SK-N-SH (cell line): Measurements from ENCODE around the gene PFKFB3. TPM values are rescaled to one million over a fixed set of nuclear protein-coding genes. Genes with fewer than 3 reads are reported as not detected.
A peak's percentile ranks its signal among the peaks of the same experiment; 100 is the strongest.

Experiments used
- CTCF ChIA-PET: fragments of 300-600, 350-600 bp; formaldehyde crosslinking; extraction: SDS; loops from one replicate; lab custom pipeline; 2021; lab: Yijun Ruan, JAX
- POLR2A ChIA-PET: fragments of 350-600 bp; sonication (Branson Sonifier 250); formaldehyde crosslinking; extraction: SDS; loops from one replicate; lab custom pipeline; 2020; ENCODE audit warnings: antibody characterized with exemption, inconsistent platforms; lab: Yijun Ruan, JAX
- DNase-seq: peaks from one replicate; pipeline ENCODE4 v3.0.0; 2012
- H2AFZ ChIP-seq: fragments of 200-600 bp; sonication (generic); 2 replicates; pipeline ENCODE4 v1.8.1; 2016; ENCODE audit warnings: antibody characterized with exemption, mild to moderate bottlenecking, low read depth
- H3F3A ChIP-seq: fragments of 200-600 bp; sonication (generic); replicated peaks from 2 replicates; pipeline ENCODE3; 2016; ENCODE audit warnings: antibody characterized with exemption, mild to moderate bottlenecking; ENCODE audit not compliant: insufficient read depth
- H3K27ac ChIP-seq, 2 experiments: fragments of 200-500 bp in 1 of 2; fragments of 200-600 bp in 1 of 2; sonication (Bioruptor generic) in 1 of 2; sonication (generic), shearing (Covaris generic) in 1 of 2; 2 replicates each; pipeline versions ENCODE4 v1.5.1 to v1.6.1; 2014 to 2016; ENCODE audit warnings: low read depth in 2 of 2, inconsistent platforms in 1 of 2, low read length in 1 of 2, mild to moderate bottlenecking in 1 of 2, mixed read lengths in 1 of 2
- H3K27me3 ChIP-seq: fragments of 200-600 bp; sonication (generic), shearing (Covaris generic); 2 replicates; pipeline ENCODE4 v1.6.1; 2016; ENCODE audit warnings: mixed run types; ENCODE audit not compliant: insufficient read depth
- H3K36me3 ChIP-seq, 2 experiments: fragments of 200-500 bp in 1 of 2; fragments of 200-600 bp in 1 of 2; sonication (Bioruptor generic) in 1 of 2; sonication (generic) in 1 of 2; replicated peaks in 1 of 2; 2 replicates each; pipeline versions ENCODE3 to v1.5.1; 2014 to 2016; ENCODE audit warnings: low read length in 1 of 2, mild to moderate bottlenecking in 1 of 2; ENCODE audit not compliant: insufficient read depth in 2 of 2, control insufficient read depth in 1 of 2
- H3K4me1 ChIP-seq, 2 experiments: fragments of 200-500 bp in 1 of 2; fragments of 200-600 bp in 1 of 2; sonication (Bioruptor generic) in 1 of 2; sonication (generic), shearing (Covaris generic) in 1 of 2; 2 replicates each; pipeline versions ENCODE4 v1.5.1 to v1.6.1; 2014 to 2016; ENCODE audit warnings: low read depth in 1 of 2, low read length in 1 of 2, mixed run types in 1 of 2; ENCODE audit not compliant: insufficient read depth in 2 of 2, control insufficient read depth in 1 of 2
- H3K4me2 ChIP-seq: fragments of 200-600 bp; sonication (generic), shearing (Covaris generic); 2 replicates; pipeline ENCODE4 v1.6.1; 2017; ENCODE audit warnings: mixed run types
- H3K4me3 ChIP-seq, 2 experiments: fragments of 200-500 bp in 1 of 2; fragments of 200-600 bp in 1 of 2; sonication (Bioruptor generic) in 1 of 2; sonication (generic), shearing (Covaris generic) in 1 of 2; 2 replicates each; pipeline versions ENCODE4 v1.5.1 to v1.8.1; 2014 to 2016; ENCODE audit warnings: low read depth in 2 of 2, inconsistent platforms in 1 of 2, low read length in 1 of 2, mild to moderate bottlenecking in 1 of 2, mixed read lengths in 1 of 2, moderate library complexity in 1 of 2
- H3K79me2 ChIP-seq: fragments of 200-600 bp; sonication (generic); 2 replicates; pipeline ENCODE4 v1.8.1; 2017; ENCODE audit warnings: mild to moderate bottlenecking; ENCODE audit not compliant: insufficient read depth
- H3K9ac ChIP-seq: fragments of 200-600 bp; sonication (generic); 2 replicates; pipeline ENCODE4 v1.6.1; 2017; ENCODE audit warnings: mixed run types
- H3K9me2 ChIP-seq: fragments of 200-600 bp; sonication (generic); 2 replicates; pipeline ENCODE4 v1.6.1; 2017; ENCODE audit warnings: mixed run types
- H3K9me3 ChIP-seq: fragments of 200-600 bp; sonication (generic); 2 replicates; pipeline ENCODE4 v1.6.1; 2017; ENCODE audit warnings: mixed run types, mild to moderate bottlenecking, moderate library complexity
- H4K20me1 ChIP-seq: fragments of 200-600 bp; sonication (generic); 2 replicates; pipeline ENCODE4 v1.6.1; 2017; ENCODE audit warnings: mild to moderate bottlenecking, mixed run types; ENCODE audit not compliant: insufficient read depth
- ELF1 ChIP-seq: IDR thresholded peaks from 2 replicates; pipeline ENCODE4 v1.4.0; 2012
- EP300 ChIP-seq, 2 experiments: IDR thresholded peaks; 2 replicates each; pipeline versions ENCODE4 v1.4.0 to v1.6.1; 2012; ENCODE audit warnings: borderline replicate concordance in 1 of 2, low read depth in 1 of 2, low read length in 1 of 2
- EZH2phosphoT487 ChIP-seq: fragments of 200-600 bp; sonication (generic); IDR thresholded peaks from 2 replicates; pipeline ENCODE4 v1.6.1; 2017; ENCODE audit warnings: low read depth, mixed run types, mild to moderate bottlenecking, antibody characterized with exemption, moderate library complexity, borderline replicate concordance
- FOSL2 ChIP-seq: IDR thresholded peaks from 2 replicates; pipeline ENCODE4 v1.4.0; 2012; ENCODE audit warnings: low read depth, mild to moderate bottlenecking, moderate library complexity, borderline replicate concordance
- FOXJ3 ChIP-seq: sonication (generic); formaldehyde crosslinking; IDR thresholded peaks from 2 replicates; pipeline ENCODE4 v1.5.1; 2020; ENCODE audit warnings: mild to moderate bottlenecking, missing genetic modification reagents
- GATA2 ChIP-seq: sonication (generic); formaldehyde crosslinking; IDR thresholded peaks from 2 replicates; pipeline ENCODE4 v1.5.0; 2020; ENCODE audit warnings: mild to moderate bottlenecking, missing genetic modification reagents
- JUND ChIP-seq: IDR thresholded peaks from 2 replicates; pipeline ENCODE4 v1.4.0; 2012
- MEF2A ChIP-seq: IDR thresholded peaks from 2 replicates; pipeline ENCODE4 v1.4.0; 2012; ENCODE audit warnings: low read depth, borderline replicate concordance
- MXI1 ChIP-seq: IDR thresholded peaks from 2 replicates; pipeline ENCODE4 v1.6.1; 2012; ENCODE audit warnings: mild to moderate bottlenecking, low read depth, low read length, improper control_type of control experiment
- NFIC ChIP-seq: IDR thresholded peaks from 2 replicates; pipeline ENCODE4 v1.4.0; 2012; ENCODE audit warnings: borderline replicate concordance
- NRF1 ChIP-seq: IDR thresholded peaks from 2 replicates; pipeline ENCODE4 v1.6.1; 2012; ENCODE audit warnings: low read depth, mild to moderate bottlenecking, low read length
- RAD21 ChIP-seq: IDR thresholded peaks from 2 replicates; pipeline ENCODE4 v1.6.1; 2012; ENCODE audit warnings: mild to moderate bottlenecking, low read length
- SIN3A ChIP-seq: IDR thresholded peaks from 2 replicates; pipeline ENCODE4 v1.6.1; 2012; ENCODE audit warnings: low read depth, mild to moderate bottlenecking, low read length, moderate library complexity, borderline replicate concordance
- TAF1 ChIP-seq: IDR thresholded peaks from 2 replicates; pipeline ENCODE4 v1.6.1; 2012; ENCODE audit warnings: low read depth, mild to moderate bottlenecking, low read length, moderate library complexity, borderline replicate concordance
- TCF12 ChIP-seq: IDR thresholded peaks from 2 replicates; pipeline ENCODE4 v1.4.0; 2012
- TEAD4 ChIP-seq: IDR thresholded peaks from 2 replicates; pipeline ENCODE4 v1.4.0; 2012; ENCODE audit warnings: mild to moderate bottlenecking, borderline replicate concordance; ENCODE audit not compliant: insufficient read depth
- WGBS: methylation state at CpG from one replicate; pipeline ENCODE4 v1.1.6; 2017; ENCODE audit warnings: low lambda C conversion rate; 5-methylcytosine and 5-hydroxymethylcytosine counted together
- polyA plus RNA-seq, 3 experiments: library from polyadenylated mRNA; depleted of rRNA; stranded (reverse); fragments of >200 nt; gene quantifications; 2 replicates each; pipeline ENCODE4 v1.2.3, GENCODE V29; 2012
- TF ChIP-seq, protein P1 (sequence below): IDR thresholded peaks from 2 replicates; pipeline ENCODE4; 2012
- TF ChIP-seq, protein P2 (sequence below): IDR thresholded peaks from 2 replicates; pipeline ENCODE4 v1.4.0; 2012; ENCODE audit warnings: low read depth, borderline replicate concordance
- TF ChIP-seq, protein P3 (sequence below): IDR thresholded peaks from 2 replicates; pipeline ENCODE4 v1.4.0; 2012; ENCODE audit warnings: low read depth, borderline replicate concordance
- TF ChIP-seq, protein P4 (sequence below): fragments of 200-600 bp; sonication (generic); IDR thresholded peaks from 2 replicates; pipeline ENCODE4 v1.6.1; 2017; ENCODE audit warnings: antibody characterized with exemption, mild to moderate bottlenecking, moderate library complexity
- TF ChIP-seq, protein P5 (sequence below): fragments of 150-350 bp; IDR thresholded peaks from 2 replicates; pipeline ENCODE4 v1.6.1; 2016; ENCODE audit warnings: mild to moderate bottlenecking, low read depth, low read length

Gene PFKFB3
- polyA plus RNA-seq, 1 of the 3 experiments (the other 2 are of a cell fraction): 59.7 TPM

DNA sequence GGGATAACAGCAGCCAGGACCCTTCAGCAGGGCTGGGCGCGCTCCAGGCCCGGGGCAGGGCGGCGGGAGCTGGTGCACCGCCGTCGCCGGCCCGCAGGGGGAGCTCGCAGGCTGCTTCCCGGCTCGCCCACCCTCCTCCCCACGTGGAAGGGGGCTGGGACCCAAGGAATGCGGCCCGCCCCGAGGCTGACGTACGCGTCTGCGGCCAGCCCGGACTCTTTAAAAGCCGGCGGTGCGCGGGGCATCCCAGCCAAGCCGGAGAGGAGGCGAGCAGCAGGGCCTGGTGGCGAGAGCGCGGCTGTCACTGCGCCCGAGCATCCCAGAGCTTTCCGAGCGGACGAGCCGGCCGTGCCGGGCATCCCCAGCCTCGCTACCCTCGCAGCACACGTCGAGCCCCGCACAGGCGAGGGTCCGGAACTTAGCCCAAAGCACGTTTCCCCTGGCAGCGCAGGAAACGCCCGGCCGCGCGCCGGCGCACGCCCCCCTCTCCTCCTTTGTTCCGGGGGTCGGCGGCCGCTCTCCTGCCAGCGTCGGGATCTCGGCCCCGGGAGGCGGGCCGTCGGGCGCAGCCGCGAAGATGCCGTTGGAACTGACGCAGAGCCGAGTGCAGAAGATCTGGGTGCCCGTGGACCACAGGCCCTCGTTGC, at the start of gene PFKFB3 (continued):
- TF ChIP-seq, protein P1, sequence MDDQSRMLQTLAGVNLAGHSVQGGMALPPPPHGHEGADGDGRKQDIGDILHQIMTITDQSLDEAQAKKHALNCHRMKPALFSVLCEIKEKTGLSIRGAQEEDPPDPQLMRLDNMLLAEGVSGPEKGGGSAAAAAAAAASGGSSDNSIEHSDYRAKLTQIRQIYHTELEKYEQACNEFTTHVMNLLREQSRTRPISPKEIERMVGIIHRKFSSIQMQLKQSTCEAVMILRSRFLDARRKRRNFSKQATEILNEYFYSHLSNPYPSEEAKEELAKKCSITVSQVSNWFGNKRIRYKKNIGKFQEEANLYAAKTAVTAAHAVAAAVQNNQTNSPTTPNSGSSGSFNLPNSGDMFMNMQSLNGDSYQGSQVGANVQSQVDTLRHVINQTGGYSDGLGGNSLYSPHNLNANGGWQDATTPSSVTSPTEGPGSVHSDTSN: peak; percentile 32; the same call in 1 of the 2 replicates
- TF ChIP-seq JUND (no peak), FOXJ3 (no peak), ELF1 (no peak), TAF1 (peak; percentile 93), FOSL2 (no peak), RAD21 (peak; percentile 81), EP300 (IDR thresholded peaks at IDR 0.05; ENCODE audit: borderline replicate concordance in 1 of 2, low read depth in 1 of 2, low read length in 1 of 2) (peak in 1 of 2 experiments; percentile 42; a peak in 1 of 4 replicates), TEAD4 (peak; percentile 83), EZH2phosphoT487 (no peak)
- TF ChIP-seq, protein P2, sequence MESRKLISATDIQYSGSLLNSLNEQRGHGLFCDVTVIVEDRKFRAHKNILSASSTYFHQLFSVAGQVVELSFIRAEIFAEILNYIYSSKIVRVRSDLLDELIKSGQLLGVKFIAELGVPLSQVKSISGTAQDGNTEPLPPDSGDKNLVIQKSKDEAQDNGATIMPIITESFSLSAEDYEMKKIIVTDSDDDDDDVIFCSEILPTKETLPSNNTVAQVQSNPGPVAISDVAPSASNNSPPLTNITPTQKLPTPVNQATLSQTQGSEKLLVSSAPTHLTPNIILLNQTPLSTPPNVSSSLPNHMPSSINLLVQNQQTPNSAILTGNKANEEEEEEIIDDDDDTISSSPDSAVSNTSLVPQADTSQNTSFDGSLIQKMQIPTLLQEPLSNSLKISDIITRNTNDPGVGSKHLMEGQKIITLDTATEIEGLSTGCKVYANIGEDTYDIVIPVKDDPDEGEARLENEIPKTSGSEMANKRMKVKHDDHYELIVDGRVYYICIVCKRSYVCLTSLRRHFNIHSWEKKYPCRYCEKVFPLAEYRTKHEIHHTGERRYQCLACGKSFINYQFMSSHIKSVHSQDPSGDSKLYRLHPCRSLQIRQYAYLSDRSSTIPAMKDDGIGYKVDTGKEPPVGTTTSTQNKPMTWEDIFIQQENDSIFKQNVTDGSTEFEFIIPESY: no peak
- TF ChIP-seq, all 33 proteins: peak for 17

DNA sequence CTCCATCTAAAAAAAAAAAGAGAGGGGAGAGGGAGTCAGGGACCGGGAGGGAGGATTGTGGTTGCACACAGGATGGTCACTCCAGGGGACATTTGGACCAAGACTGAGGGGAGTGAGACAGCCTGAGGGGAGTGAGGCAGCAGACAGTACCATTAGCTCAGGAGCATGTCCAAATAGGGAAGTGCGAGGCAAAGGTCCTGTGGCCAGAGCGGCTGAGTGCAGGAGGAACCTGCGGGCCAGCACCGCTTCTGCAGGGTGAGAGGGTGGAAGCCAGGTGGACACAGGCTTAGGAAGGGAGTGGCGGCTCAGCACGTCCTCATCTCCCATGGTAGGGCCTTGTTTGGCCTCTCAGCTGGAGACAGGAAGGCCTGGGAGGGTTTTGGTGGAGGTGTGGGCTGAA, 48.9 kb upstream of the PFKFB3 start:
- Histone ChIP-seq H2AFZ (no peak overlapping the region), H3K36me3 (no peaks in the 10 kb centered on the region), H3K4me2 (no peak overlapping the region), H3K4me1 (peaks cover 0 to 5% of the 10 kb centered on the region in 2 experiments; a peak in 2 of 4 replicates), H4K20me1 (no peaks in the 10 kb centered on the region), H3K79me2 (peaks cover 7% of the 10 kb centered on the region; the same call in 1 of the 2 replicates), H3K9me2 (no peaks in the 10 kb centered on the region), H3K27ac (no peak overlapping the region), H3K27me3 (no peaks in the 10 kb centered on the region)
- POLR2A ChIA-PET: no interaction called here
- CTCF ChIA-PET: interaction anchor here (0.7 kb wide), 1 partner anchor 36 kb away, joined by 3 read pairs; no protein-coding TSS in a partner anchor
- 91% methylated on average over 5 of the region's 7 CpGs for WGBS
- TF ChIP-seq SIN3A (no peak), NFIC (no peak), JUND (no peak), ELF1 (no peak), NRF1 (no peak), RAD21 (no peak), MEF2A (no peak), FOSL2 (no peak), GATA2 (CRISPR knock-in tag) (no peak), MXI1 (no peak), EZH2phosphoT487 (no peak), EP300 (IDR thresholded peaks at IDR 0.05; ENCODE audit: borderline replicate concordance in 1 of 2, low read depth in 1 of 2, low read length in 1 of 2) (no peak), TCF12 (no peak), TEAD4 (no peak)
- TF ChIP-seq, protein P3, sequence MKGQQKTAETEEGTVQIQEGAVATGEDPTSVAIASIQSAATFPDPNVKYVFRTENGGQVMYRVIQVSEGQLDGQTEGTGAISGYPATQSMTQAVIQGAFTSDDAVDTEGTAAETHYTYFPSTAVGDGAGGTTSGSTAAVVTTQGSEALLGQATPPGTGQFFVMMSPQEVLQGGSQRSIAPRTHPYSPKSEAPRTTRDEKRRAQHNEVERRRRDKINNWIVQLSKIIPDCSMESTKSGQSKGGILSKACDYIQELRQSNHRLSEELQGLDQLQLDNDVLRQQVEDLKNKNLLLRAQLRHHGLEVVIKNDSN: no peak
- TF ChIP-seq, protein P4, sequence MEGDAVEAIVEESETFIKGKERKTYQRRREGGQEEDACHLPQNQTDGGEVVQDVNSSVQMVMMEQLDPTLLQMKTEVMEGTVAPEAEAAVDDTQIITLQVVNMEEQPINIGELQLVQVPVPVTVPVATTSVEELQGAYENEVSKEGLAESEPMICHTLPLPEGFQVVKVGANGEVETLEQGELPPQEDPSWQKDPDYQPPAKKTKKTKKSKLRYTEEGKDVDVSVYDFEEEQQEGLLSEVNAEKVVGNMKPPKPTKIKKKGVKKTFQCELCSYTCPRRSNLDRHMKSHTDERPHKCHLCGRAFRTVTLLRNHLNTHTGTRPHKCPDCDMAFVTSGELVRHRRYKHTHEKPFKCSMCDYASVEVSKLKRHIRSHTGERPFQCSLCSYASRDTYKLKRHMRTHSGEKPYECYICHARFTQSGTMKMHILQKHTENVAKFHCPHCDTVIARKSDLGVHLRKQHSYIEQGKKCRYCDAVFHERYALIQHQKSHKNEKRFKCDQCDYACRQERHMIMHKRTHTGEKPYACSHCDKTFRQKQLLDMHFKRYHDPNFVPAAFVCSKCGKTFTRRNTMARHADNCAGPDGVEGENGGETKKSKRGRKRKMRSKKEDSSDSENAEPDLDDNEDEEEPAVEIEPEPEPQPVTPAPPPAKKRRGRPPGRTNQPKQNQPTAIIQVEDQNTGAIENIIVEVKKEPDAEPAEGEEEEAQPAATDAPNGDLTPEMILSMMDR: no peak
- TF ChIP-seq, protein P5, sequence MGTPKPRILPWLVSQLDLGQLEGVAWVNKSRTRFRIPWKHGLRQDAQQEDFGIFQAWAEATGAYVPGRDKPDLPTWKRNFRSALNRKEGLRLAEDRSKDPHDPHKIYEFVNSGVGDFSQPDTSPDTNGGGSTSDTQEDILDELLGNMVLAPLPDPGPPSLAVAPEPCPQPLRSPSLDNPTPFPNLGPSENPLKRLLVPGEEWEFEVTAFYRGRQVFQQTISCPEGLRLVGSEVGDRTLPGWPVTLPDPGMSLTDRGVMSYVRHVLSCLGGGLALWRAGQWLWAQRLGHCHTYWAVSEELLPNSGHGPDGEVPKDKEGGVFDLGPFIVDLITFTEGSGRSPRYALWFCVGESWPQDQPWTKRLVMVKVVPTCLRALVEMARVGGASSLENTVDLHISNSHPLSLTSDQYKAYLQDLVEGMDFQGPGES: no peak
- TF ChIP-seq, all 33 proteins: peak for 0
- Histone ChIP-seq H3F3A (peaks cover 13% of the 10 kb centered on the region), H3K9ac (no peak overlapping the region), H3K9me3 (no peaks in the 10 kb centered on the region), H3K4me3 (no peak overlapping the region)
- no peak for DNase-seq
